Nephron progenitor cell (in vitro differentiated cells): ENCODE measurements around the gene PARP11.

ENCODE experiments used
- DNase-seq: peaks from one replicate; pipeline ENCODE4 v3.0.0; 2021
- H3K27ac Mint-ChIP-seq: 2 replicates; pipeline ENCODE4 v1.8.0; 2021; ENCODE audit warnings: mild to moderate bottlenecking, moderate library complexity, mixed read lengths
- H3K27me3 Mint-ChIP-seq: 2 replicates; pipeline ENCODE4 v1.8.0; 2021; ENCODE audit warnings: mild to moderate bottlenecking, low read depth, mixed read lengths; ENCODE audit not compliant: poor library complexity
- H3K36me3 Mint-ChIP-seq: 2 replicates; pipeline ENCODE4 v1.8.0; 2021; ENCODE audit warnings: low read depth, mixed read lengths
- H3K4me1 Mint-ChIP-seq: 2 replicates; pipeline ENCODE4 v1.8.0; 2021; ENCODE audit warnings: mixed read lengths
- H3K4me3 Mint-ChIP-seq: 2 replicates; pipeline ENCODE4 v1.8.0; 2021; ENCODE audit warnings: mild to moderate bottlenecking, moderate library complexity, mixed read lengths
- H3K9me3 Mint-ChIP-seq: 2 replicates; pipeline ENCODE4 v1.8.0; 2021; ENCODE audit warnings: mild to moderate bottlenecking, moderate library complexity, mixed read lengths
- TF ChIP-seq, protein P1 (sequence below): fragments of 200-600 bp; sonication (generic); IDR thresholded peaks from 2 replicates; pipeline ENCODE4 v1.5.0; 2021; ENCODE audit warnings: antibody characterized with exemption

The PARP11 gene

GRCh38 chr12:3913278-3913677 is 40.1 kb upstream of the PARP11 start:
- H3K27ac Mint-ChIP-seq = no peak overlapping the region
- H3K9me3 Mint-ChIP-seq = peaks cover 79% of the 10 kb centered on the region
- H3K4me3 Mint-ChIP-seq = no peak overlapping the region
- TF ChIP-seq, protein P1, sequence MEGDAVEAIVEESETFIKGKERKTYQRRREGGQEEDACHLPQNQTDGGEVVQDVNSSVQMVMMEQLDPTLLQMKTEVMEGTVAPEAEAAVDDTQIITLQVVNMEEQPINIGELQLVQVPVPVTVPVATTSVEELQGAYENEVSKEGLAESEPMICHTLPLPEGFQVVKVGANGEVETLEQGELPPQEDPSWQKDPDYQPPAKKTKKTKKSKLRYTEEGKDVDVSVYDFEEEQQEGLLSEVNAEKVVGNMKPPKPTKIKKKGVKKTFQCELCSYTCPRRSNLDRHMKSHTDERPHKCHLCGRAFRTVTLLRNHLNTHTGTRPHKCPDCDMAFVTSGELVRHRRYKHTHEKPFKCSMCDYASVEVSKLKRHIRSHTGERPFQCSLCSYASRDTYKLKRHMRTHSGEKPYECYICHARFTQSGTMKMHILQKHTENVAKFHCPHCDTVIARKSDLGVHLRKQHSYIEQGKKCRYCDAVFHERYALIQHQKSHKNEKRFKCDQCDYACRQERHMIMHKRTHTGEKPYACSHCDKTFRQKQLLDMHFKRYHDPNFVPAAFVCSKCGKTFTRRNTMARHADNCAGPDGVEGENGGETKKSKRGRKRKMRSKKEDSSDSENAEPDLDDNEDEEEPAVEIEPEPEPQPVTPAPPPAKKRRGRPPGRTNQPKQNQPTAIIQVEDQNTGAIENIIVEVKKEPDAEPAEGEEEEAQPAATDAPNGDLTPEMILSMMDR = no peak
- H3K27me3 Mint-ChIP-seq = no peaks in the 10 kb centered on the region
- DNase-seq = no peak
- H3K4me1 Mint-ChIP-seq = peaks cover 27% of the 10 kb centered on the region
- peaks cover 55% of the 10 kb centered on the region for H3K36me3 Mint-ChIP-seq

GRCh38 chr12:3912863-3913262 is 39.7 kb upstream of the PARP11 start:
- no peak overlapping the region for H3K4me3 Mint-ChIP-seq
- H3K27me3 Mint-ChIP-seq = no peaks in the 10 kb centered on the region
- TF ChIP-seq, protein P1 = no peak

DNA sequence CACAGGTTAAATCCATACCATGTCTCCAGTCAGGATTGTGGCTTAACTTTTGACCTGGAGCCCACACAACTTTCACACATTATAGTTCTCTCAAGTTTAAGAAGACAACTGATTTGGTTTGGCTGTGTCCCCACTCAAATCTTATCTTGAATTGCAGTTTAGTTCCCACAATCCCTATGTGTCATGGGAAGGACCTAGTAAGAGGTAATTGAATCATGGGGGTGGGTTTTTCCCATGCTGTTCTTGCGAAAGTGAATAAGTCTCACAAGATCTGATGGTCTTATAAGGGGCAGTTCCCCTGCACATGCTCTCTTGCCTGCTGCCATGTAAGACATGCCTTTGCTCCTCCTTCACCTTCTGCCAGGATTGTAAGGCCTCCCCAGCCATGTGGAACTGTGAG is 38.2 kb upstream of the PARP11 start:
- Mint-ChIP-seq H3K27ac (no peak overlapping the region), H3K27me3 (no peaks in the 10 kb centered on the region), H3K9me3 (peaks cover 73% of the 10 kb centered on the region), H3K4me1 (peaks cover 26% of the 10 kb centered on the region), H3K36me3 (peaks cover 53% of the 10 kb centered on the region), H3K4me3 (no peak overlapping the region)
- no peak for DNase-seq
- TF ChIP-seq, protein P1 = no peak

More at GRCh38 chr12:3912863-3913262, 39.7 kb upstream of the PARP11 start:
- H3K9me3 Mint-ChIP-seq = peaks cover 79% of the 10 kb centered on the region
- no peak overlapping the region for H3K27ac Mint-ChIP-seq
- no peak for DNase-seq
- peaks cover 31% of the 10 kb centered on the region for H3K4me1 Mint-ChIP-seq
- H3K36me3 Mint-ChIP-seq = peaks cover 55% of the 10 kb centered on the region

DNA sequence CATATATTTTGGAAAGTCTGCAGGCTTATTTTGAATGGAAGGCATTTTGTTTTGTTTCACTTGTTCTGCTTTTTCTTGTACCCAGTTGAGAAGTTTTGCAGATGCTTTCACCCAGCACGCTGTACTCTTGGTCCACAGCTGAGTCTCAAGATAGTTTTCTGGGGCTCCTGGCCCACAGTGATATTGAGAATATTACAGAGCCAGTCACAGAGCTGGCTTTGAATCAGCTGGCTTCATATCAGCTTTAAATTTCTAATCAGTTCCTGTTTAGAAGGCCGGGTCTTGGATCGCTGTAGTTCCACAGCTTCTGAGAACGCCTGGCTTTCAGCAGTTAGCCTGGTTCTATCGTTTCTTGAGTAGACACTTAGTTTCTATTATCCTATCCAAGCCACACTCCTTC is 32.5 kb upstream of the PARP11 start:
- H3K27ac Mint-ChIP-seq = no peak overlapping the region
- TF ChIP-seq, protein P1 = no peak
- H3K4me1 Mint-ChIP-seq = peaks cover 11% of the 10 kb centered on the region
- H3K27me3 Mint-ChIP-seq = peaks cover 5% of the 10 kb centered on the region
- H3K9me3 Mint-ChIP-seq = peaks cover 28% of the 10 kb centered on the region
- no peak for DNase-seq
- H3K4me3 Mint-ChIP-seq = no peak overlapping the region
- H3K36me3 Mint-ChIP-seq = peaks cover 21% of the 10 kb centered on the region

DNA sequence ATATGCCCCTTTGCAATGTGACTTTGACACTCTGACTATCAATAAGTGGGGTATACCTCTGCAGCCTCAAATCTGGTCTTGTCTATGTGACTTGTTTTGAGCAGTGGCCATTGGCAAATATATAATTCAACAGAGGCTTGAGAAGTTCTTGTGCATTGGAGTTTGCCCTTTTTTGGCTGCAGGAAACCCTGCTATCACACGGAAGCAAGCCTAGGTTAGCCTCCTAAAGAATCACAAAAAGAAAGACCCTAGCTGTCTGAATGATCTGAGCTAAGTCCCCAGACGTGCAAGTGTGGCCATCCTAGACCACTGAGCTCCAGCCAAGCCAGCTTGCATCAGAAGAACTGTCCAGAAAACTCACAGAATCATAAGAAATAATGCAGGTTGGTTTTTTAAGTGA is 31.8 kb upstream of the PARP11 start:
- H3K4me3 Mint-ChIP-seq = no peak overlapping the region
- TF ChIP-seq, protein P1 = no peak
- H3K4me1 Mint-ChIP-seq = peaks cover 11% of the 10 kb centered on the region
- peaks cover 5% of the 10 kb centered on the region for H3K27me3 Mint-ChIP-seq
- DNase-seq = no peak
- no peak overlapping the region for H3K27ac Mint-ChIP-seq
- peaks cover 23% of the 10 kb centered on the region for H3K9me3 Mint-ChIP-seq
- peaks cover 16% of the 10 kb centered on the region for H3K36me3 Mint-ChIP-seq

- no peak for DNase-seq
- Mint-ChIP-seq H3K4me1 (peaks cover 17% of the 10 kb centered on the region), H3K36me3 (peaks cover 8% of the 10 kb centered on the region), H3K4me3 (no peak overlapping the region), H3K27me3 (peaks cover 5% of the 10 kb centered on the region), H3K9me3 (peaks cover 10% of the 10 kb centered on the region), H3K27ac (no peak overlapping the region)
- TF ChIP-seq, protein P1 = no peak
Observed at GRCh38 chr12:3902921-3903320, 29.7 kb upstream of the PARP11 start.
